HPDE6-E6E7 (cell line): ENCODE measurements around the gene MIER2.
"Not testable (repeated sequence)": the region's sequence is repeated elsewhere in the genome, so short reads cannot be mapped to it uniquely, and the experiment has no call there.

Experiments
- DNase-seq: peaks from one replicate; pipeline ENCODE4 v3.0.0; 2011; ENCODE audit warnings: missing footprints; ENCODE audit errors: extremely low spot score

Gene MIER2

GRCh38 chr19:283395-283794 lies 61.2 kb downstream of the MIER2 start:
- no peak for DNase-seq

GRCh38 chr19:282501-282900 lies 62.1 kb downstream of the MIER2 start:
- no peak for DNase-seq

DNA sequence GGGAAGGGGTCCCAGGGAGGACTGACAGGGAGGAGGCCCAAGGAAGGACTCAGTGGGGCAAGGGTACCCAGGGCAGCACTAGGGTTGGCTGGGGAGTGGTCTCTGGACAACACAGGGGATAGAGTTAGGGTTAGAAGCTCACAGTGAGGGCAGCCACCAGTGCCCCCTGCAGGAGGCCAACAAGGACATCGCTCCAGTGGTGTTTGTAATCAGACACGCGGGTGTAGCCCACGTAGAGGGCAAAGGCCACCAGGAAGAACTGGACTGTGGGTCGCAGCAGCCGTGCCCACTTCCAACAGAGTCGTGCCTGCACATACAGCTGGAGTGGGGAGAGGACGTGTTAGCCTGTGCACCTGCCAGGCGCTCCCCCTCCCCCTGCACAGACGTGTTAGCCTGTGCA lies 62.6 kb downstream of the MIER2 start:
- DNase-seq: no peak

DNA sequence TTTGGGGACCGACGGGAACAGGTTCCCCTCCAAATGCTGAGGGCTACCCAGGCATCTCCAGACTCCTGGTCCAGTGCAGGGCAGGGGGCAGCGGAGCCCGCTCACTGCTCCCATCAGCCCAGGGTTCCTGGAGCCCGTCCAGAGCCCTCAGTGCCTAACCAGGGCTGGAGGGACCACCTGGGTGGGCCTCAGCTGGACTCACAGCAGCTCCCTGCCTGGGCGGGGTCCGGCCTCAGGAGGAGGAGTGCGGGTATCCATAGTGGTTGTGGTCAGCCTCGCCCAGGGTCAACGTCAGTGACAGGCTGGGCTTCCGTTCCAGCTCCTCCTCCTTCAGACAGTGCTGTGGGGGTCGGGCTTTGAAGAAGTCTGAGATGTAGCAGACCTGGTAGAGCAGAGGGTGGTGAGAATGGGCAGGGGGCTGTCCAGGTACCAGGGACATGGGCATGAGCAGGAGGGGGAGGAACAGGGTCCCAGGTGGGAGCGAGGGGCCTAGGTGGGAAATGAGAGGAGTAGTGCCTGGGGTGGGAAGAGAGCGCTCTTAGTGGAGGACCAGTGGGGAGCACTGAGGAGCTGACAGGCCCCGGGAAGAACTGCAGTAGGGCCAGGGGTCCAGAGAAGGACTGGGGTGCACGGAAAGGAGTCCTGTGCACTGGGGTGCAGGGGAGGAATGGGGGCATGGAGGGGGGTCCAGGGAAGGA lies 63.3 kb downstream of the MIER2 start:
- no peak for DNase-seq

- no peak for DNase-seq
Observed at GRCh38 chr19:280541-281009, 64.0 kb downstream of the MIER2 start.

- DNase-seq: no peak
Observed at GRCh38 chr19:279656-280055, 64.9 kb downstream of the MIER2 start.

- no peak for DNase-seq
Observed at GRCh38 chr19:279231-279630, 65.4 kb downstream of the MIER2 start.

DNA sequence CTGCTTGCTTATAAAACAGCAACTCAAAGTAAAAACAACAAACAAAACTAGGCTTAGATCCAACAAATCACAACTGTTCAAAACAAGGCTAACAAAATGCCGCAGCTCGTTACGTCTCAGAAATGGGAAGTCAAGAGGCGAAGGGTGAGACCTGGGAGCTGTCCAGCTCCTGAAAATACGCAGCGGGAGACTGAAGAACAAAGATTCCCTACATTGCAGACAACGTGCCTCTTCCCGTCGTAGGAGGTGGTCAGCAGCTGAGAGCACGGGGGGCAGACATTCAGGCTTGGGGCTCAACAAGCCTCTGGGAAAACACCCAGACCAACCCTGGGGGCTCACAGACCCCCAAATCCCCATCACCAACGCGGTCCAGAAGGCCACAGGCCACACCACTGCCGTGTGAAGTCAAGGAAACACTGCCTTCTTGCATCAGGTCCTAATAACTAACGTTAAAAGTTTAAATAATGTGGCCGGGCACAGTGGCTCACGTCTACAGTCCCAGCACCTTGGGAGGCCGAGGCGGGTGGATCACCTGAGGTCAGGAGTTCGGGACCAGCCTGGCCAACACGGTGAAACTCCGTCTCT lies 66.9 kb downstream of the MIER2 start:
- DNase-seq: no peak

- no peak for DNase-seq
Observed at GRCh38 chr19:277131-277530, 67.5 kb downstream of the MIER2 start.

DNA sequence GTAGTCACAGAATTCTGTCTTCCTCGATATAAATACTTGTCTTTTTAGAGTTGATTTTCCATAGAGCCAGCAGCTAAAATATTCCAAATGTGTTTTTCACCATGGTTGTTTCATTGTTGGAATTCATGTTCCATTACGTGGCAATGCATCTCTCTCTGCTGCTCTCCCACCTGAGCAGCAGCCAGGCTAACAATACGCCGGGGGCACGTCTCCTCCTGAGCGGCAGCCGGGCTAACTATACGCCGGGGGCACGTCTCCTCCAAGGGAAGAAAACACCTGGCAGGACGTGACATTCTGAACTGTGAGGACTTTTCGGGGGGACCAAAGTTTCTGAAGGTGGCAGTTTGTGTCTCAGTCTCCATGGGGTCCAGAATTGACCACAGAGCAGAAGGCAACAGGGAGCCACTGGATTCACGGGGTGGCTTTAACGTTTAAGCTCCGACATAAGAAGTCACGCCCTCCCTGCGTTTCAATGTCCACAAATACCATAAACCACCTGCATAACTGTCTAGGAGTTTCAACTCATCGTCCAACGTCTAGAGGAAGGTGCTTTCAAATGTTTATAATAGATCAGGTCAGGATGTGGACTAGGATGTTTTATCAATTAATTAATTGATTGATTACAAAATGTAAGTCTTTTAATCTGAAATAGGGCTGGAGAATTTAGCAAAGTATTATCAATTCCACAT lies 68.5 kb downstream of the MIER2 start:
- no peak for DNase-seq

- DNase-seq: no peak
Observed at GRCh38 chr19:275000-275399, 69.6 kb downstream of the MIER2 start.

DNA sequence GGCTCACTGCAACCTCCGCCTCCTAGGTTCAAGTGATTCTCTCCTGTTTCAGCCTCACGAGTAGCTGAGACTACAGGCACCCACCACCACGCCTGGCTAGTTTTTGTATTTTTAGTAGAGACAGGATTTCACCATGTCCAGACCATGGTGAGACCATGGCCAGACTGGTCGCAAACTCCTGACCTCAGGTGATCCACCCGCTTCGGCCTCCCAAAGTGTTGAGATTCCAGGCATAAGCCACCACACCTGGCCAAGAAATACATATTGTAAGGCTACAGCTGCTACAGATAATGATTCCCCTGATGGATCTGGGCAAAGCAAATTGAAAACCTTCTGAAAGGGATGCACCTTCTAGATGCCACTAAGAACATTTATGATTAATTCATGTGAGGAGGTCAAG lies 71.2 kb downstream of the MIER2 start:
- no peak for DNase-seq

- no peak for DNase-seq
Observed at GRCh38 chr19:271856-272255, 72.7 kb downstream of the MIER2 start.

GRCh38 chr19:270766-271318 lies 73.8 kb downstream of the MIER2 start:
- DNase-seq: not testable (repeated sequence)

- DNase-seq: no peak
Observed at GRCh38 chr19:269241-269640, 75.4 kb downstream of the MIER2 start.

GRCh38 chr19:262125-262524 lies 82.5 kb downstream of the MIER2 start:
- DNase-seq: no peak

DNA sequence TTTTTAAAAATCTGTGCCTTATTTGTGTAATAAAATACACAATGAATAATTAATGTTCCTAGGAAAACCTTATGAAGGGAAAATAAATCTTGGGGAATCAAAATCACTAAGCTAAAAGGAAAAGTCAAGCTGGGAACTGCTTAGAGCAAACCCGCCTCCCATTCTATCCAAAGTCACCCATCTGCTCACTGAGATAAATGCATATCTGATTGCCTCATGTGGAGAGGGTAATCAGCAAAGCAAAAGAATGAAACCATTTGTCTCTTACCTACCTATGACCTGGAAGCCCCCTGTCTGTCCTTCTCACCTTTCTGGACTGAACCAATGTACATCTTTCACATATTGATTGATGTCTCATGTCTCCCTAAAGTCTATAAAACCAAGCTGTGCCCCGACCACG lies 87.8 kb downstream of the MIER2 start:
- DNase-seq: not testable (repeated sequence)
